Nephron progenitor cell (in vitro differentiated cells): ENCODE data around the gene APBB1IP.
"Not testable (repeated sequence)": the region's sequence is repeated elsewhere in the genome, so short reads cannot be mapped to it uniquely, and the experiment has no call there.

ENCODE experiments used
- DNase-seq: peaks from one replicate; pipeline ENCODE4 v3.0.0; 2021
- H3K27ac Mint-ChIP-seq: 2 replicates; pipeline ENCODE4 v1.8.0; 2021; ENCODE audit warnings: mild to moderate bottlenecking, moderate library complexity, mixed read lengths
- H3K27me3 Mint-ChIP-seq: 2 replicates; pipeline ENCODE4 v1.8.0; 2021; ENCODE audit warnings: mild to moderate bottlenecking, low read depth, mixed read lengths; ENCODE audit not compliant: poor library complexity
- H3K36me3 Mint-ChIP-seq: 2 replicates; pipeline ENCODE4 v1.8.0; 2021; ENCODE audit warnings: low read depth, mixed read lengths
- H3K4me1 Mint-ChIP-seq: 2 replicates; pipeline ENCODE4 v1.8.0; 2021; ENCODE audit warnings: mixed read lengths
- H3K4me3 Mint-ChIP-seq: 2 replicates; pipeline ENCODE4 v1.8.0; 2021; ENCODE audit warnings: mild to moderate bottlenecking, moderate library complexity, mixed read lengths
- H3K9me3 Mint-ChIP-seq: 2 replicates; pipeline ENCODE4 v1.8.0; 2021; ENCODE audit warnings: mild to moderate bottlenecking, moderate library complexity, mixed read lengths
- CTCF ChIP-seq: fragments of 200-600 bp; sonication (generic); IDR thresholded peaks from 2 replicates; pipeline ENCODE4 v1.5.0; 2021; ENCODE audit warnings: antibody characterized with exemption

Gene APBB1IP

GRCh38 chr10:26503911-26504310 is 65.8 kb downstream of the APBB1IP start:
- no peak for DNase-seq
- H3K27me3 Mint-ChIP-seq, result peaks cover 8% of the 10 kb centered on the region
- no peaks in the 10 kb centered on the region for H3K4me1 Mint-ChIP-seq
- no peak overlapping the region for H3K27ac Mint-ChIP-seq
- no peak overlapping the region for H3K4me3 Mint-ChIP-seq
- H3K36me3 Mint-ChIP-seq, result no peaks in the 10 kb centered on the region
- TF ChIP-seq CTCF, result no peak
- no peaks in the 10 kb centered on the region for H3K9me3 Mint-ChIP-seq

DNA sequence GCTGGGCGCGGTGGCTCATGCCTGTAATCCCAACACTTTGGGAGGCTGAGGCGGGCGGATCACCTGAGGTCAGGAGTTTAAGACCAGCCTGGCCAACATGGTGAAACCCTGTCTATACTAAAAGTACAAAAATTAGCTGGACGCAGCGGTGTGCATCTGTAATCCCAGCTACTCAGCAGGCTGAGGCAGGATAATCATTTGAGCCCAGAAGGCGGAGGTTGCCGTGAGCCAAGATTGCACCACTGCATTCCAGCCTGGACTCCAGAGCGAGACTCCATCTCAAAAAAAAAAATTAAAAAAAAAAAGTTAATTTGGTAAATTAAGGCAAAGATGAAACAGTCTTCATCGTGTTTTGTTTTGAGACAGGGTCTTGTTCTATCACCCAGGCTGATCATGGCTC is 66.3 kb downstream of the APBB1IP start:
- not testable (repeated sequence) for H3K36me3 Mint-ChIP-seq, H3K4me3 Mint-ChIP-seq, H3K27me3 Mint-ChIP-seq, DNase-seq, H3K9me3 Mint-ChIP-seq, H3K4me1 Mint-ChIP-seq, H3K27ac Mint-ChIP-seq

GRCh38 chr10:26505491-26505890 is 67.3 kb downstream of the APBB1IP start:
- H3K9me3 Mint-ChIP-seq, result peaks cover 7% of the 10 kb centered on the region
- no peaks in the 10 kb centered on the region for H3K4me1 Mint-ChIP-seq
- H3K36me3 Mint-ChIP-seq, result no peaks in the 10 kb centered on the region
- peaks cover 8% of the 10 kb centered on the region for H3K27me3 Mint-ChIP-seq
- no peak for DNase-seq
- no peak for TF ChIP-seq CTCF
- no peak overlapping the region for H3K27ac Mint-ChIP-seq
- H3K4me3 Mint-ChIP-seq, result no peak overlapping the region

DNA sequence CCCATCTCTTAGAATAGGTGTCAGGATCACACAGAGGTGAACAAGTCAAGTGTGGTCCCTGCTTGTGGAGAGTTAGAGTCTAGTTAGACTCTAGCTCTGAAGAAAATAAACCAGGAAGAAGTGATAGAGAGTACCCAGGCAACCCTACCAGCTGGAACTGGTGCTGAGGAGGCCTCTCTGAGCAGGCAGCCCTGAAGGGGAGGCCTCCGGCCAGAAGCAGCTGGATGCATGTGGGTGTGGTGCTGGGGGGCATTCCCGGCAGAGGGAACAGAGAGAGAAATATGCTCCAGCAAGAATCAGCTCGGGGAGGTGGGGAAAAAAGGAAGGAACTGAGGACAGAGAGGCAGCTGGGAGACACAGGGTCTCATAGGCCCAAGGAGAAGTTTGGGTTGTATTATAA is 68.6 kb downstream of the APBB1IP start:
- no peak for TF ChIP-seq CTCF
- Mint-ChIP-seq H3K36me3 (no peaks in the 10 kb centered on the region), H3K9me3 (peaks cover 7% of the 10 kb centered on the region), H3K27me3 (peaks cover 8% of the 10 kb centered on the region), H3K4me1 (no peaks in the 10 kb centered on the region), H3K4me3 (no peak overlapping the region), H3K27ac (no peak overlapping the region)
- no peak for DNase-seq

GRCh38 chr10:26507441-26507840 is 69.3 kb downstream of the APBB1IP start:
- no peaks in the 10 kb centered on the region for H3K4me1 Mint-ChIP-seq
- peaks cover 7% of the 10 kb centered on the region for H3K9me3 Mint-ChIP-seq
- H3K27me3 Mint-ChIP-seq, result peaks cover 8% of the 10 kb centered on the region
- DNase-seq, result no peak
- no peaks in the 10 kb centered on the region for H3K36me3 Mint-ChIP-seq
- no peak overlapping the region for H3K4me3 Mint-ChIP-seq
- H3K27ac Mint-ChIP-seq, result no peak overlapping the region
- TF ChIP-seq CTCF, result no peak

- H3K9me3 Mint-ChIP-seq, result peaks cover 8% of the 10 kb centered on the region
- no peak for DNase-seq
- no peak overlapping the region for H3K27ac Mint-ChIP-seq
- TF ChIP-seq CTCF, result no peak
- H3K4me3 Mint-ChIP-seq, result no peak overlapping the region
- H3K4me1 Mint-ChIP-seq, result no peaks in the 10 kb centered on the region
- peaks cover 6% of the 10 kb centered on the region for H3K27me3 Mint-ChIP-seq
- H3K36me3 Mint-ChIP-seq, result no peaks in the 10 kb centered on the region
These were observed 69.9 kb downstream of the APBB1IP start for GRCh38 chr10:26508016-26508415.
